ENCODE results near the gene MRPL28.

GRCh38 chr16:400061-400591 is 29.8 kb upstream of the MRPL28 start:
- TF ChIP-seq FOXM1 (IDR thresholded peaks at IDR 0.05; ENCODE audit: borderline replicate concordance): no peak
- TF ChIP-seq ARNT (IDR thresholded peaks at IDR 0.05): no peak
- no peak for TF ChIP-seq ELF4 (IDR thresholded peaks at IDR 0.05)
- no peak for TF ChIP-seq PKNOX1 (IDR thresholded peaks at IDR 0.05)
- no peak for TF ChIP-seq HDGF (IDR thresholded peaks at IDR 0.05; ENCODE audit: borderline replicate concordance)
- no peak for TF ChIP-seq SP1 (IDR thresholded peaks at IDR 0.05)
- no peak for TF ChIP-seq BHLHE40 (IDR thresholded peaks at IDR 0.05; ENCODE audit: borderline replicate concordance)
- no peak for TF ChIP-seq TARDBP (IDR thresholded peaks at IDR 0.05)
